Chondrocyte (in vitro differentiated cells): ENCODE results near the gene PRKCH. TPM values are rescaled to one million over a fixed set of nuclear protein-coding genes. Genes with fewer than 3 reads are reported as not detected.

Experiments used
- DNase-seq: peaks from one replicate; pipeline ENCODE4 v3.0.0; 2021; ENCODE audit warnings: mixed read lengths, low spot score
- H3K27ac Mint-ChIP-seq: one replicate; pipeline ENCODE4 v1.8.0; 2021; ENCODE audit warnings: mild to moderate bottlenecking, moderate library complexity, mixed read lengths; ENCODE audit not compliant: unreplicated experiment
- H3K27me3 Mint-ChIP-seq: 2 replicates; pipeline ENCODE4 v1.8.0; 2021; ENCODE audit warnings: low read depth, mixed read lengths
- H3K36me3 Mint-ChIP-seq: 2 replicates; pipeline ENCODE4 v1.8.0; 2021; ENCODE audit warnings: low read depth, mixed read lengths
- H3K4me1 Mint-ChIP-seq: 2 replicates; pipeline ENCODE4 v1.8.0; 2021; ENCODE audit warnings: low read depth, mild to moderate bottlenecking, mixed read lengths
- H3K4me3 Mint-ChIP-seq: one replicate; pipeline ENCODE4 v1.8.0; 2021; ENCODE audit warnings: mild to moderate bottlenecking, moderate library complexity, mixed read lengths; ENCODE audit not compliant: unreplicated experiment
- H3K9me3 Mint-ChIP-seq: 2 replicates; pipeline ENCODE4 v1.8.0; 2021; ENCODE audit warnings: low read depth, mixed read lengths
- CTCF ChIP-seq: fragments of 200-600 bp; sonication (generic); IDR thresholded peaks from 2 replicates; pipeline ENCODE4 v1.5.0; 2021; ENCODE audit warnings: antibody characterized with exemption, mild to moderate bottlenecking, moderate library complexity
- total RNA-seq: library from RNA; stranded (reverse); gene quantifications from 3 replicates; pipeline ENCODE4 v1.2.1, GENCODE V29; 2021

Gene PRKCH
- total RNA-seq, 1 donor from 2014 or later: 9.7 TPM

GRCh38 chr14:61381553-61381952 lies 60.2 kb downstream of the PRKCH start:
- TF ChIP-seq CTCF: no peak
- DNase-seq: no peak
- Mint-ChIP-seq H3K36me3 (peaks cover 3% of the 10 kb centered on the region), H3K4me1 (no peaks in the 10 kb centered on the region), H3K27ac (no peak overlapping the region), H3K9me3 (peaks cover 1% of the 10 kb centered on the region), H3K4me3 (no peak overlapping the region), H3K27me3 (no peaks in the 10 kb centered on the region)

GRCh38 chr14:61382842-61383241 lies 61.5 kb downstream of the PRKCH start:
- TF ChIP-seq CTCF: no peak
- Mint-ChIP-seq H3K4me1 (no peaks in the 10 kb centered on the region), H3K27ac (no peak overlapping the region), H3K9me3 (no peaks in the 10 kb centered on the region), H3K36me3 (peaks cover 3% of the 10 kb centered on the region), H3K27me3 (no peaks in the 10 kb centered on the region), H3K4me3 (no peak overlapping the region)
- DNase-seq: no peak

- DNase-seq: no peak
- Mint-ChIP-seq H3K4me3 (no peak overlapping the region), H3K27ac (no peak overlapping the region), H3K36me3 (no peaks in the 10 kb centered on the region), H3K27me3 (no peaks in the 10 kb centered on the region), H3K9me3 (no peaks in the 10 kb centered on the region), H3K4me1 (peaks cover 8% of the 10 kb centered on the region)
- no peak for TF ChIP-seq CTCF
Measured at GRCh38 chr14:61385002-61385685, 63.8 kb downstream of the PRKCH start.

- no peak for TF ChIP-seq CTCF
- Mint-ChIP-seq H3K27me3 (no peaks in the 10 kb centered on the region), H3K4me3 (no peak overlapping the region), H3K4me1 (peaks cover 8% of the 10 kb centered on the region), H3K36me3 (no peaks in the 10 kb centered on the region), H3K27ac (no peak overlapping the region), H3K9me3 (no peaks in the 10 kb centered on the region)
- DNase-seq: no peak
Measured at GRCh38 chr14:61386173-61386772, 64.9 kb downstream of the PRKCH start.

- DNase-seq: no peak
- no peak overlapping the region for H3K27ac Mint-ChIP-seq
- no peaks in the 10 kb centered on the region for H3K9me3 Mint-ChIP-seq
- no peaks in the 10 kb centered on the region for H3K27me3 Mint-ChIP-seq
- H3K4me1 Mint-ChIP-seq: peaks cover 8% of the 10 kb centered on the region
- TF ChIP-seq CTCF: no peak
- H3K36me3 Mint-ChIP-seq: no peaks in the 10 kb centered on the region
- H3K4me3 Mint-ChIP-seq: no peak overlapping the region
Measured at GRCh38 chr14:61387076-61387475, 65.7 kb downstream of the PRKCH start.
